GM10266 (cell line): Measurements from ENCODE around the gene MS4A15.

Experiments used
- DNase-seq: peaks from one replicate; pipeline ENCODE4 v3.0.0; 2012; ENCODE audit errors: extremely low spot score
- CTCF ChIP-seq: IDR thresholded peaks from 2 replicates; pipeline ENCODE4 v1.5.1; 2012; ENCODE audit warnings: mild to moderate bottlenecking, low read depth; ENCODE audit not compliant: control insufficient read depth, insufficient read depth; ENCODE audit errors: missing control alignments

Gene MS4A15

GRCh38 chr11:60775420-60775961, 18.8 kb downstream of the MS4A15 start:
- DNase-seq: peak; percentile 84
- TF ChIP-seq CTCF: peak; percentile 79

GRCh38 chr11:60776167-60776566, 19.5 kb downstream of the MS4A15 start:
- TF ChIP-seq CTCF: no peak
- no peak for DNase-seq

- no peak for DNase-seq
- TF ChIP-seq CTCF: no peak
Measured at GRCh38 chr11:60777106-60777505, 20.4 kb downstream of the MS4A15 start.

GRCh38 chr11:60777572-60777971, 20.9 kb downstream of the MS4A15 start:
- DNase-seq: no peak

GRCh38 chr11:60780065-60780464, 23.4 kb downstream of the MS4A15 start:
- DNase-seq: no peak

More at GRCh38 chr11:60777572-60777971, 20.9 kb downstream of the MS4A15 start:
- TF ChIP-seq CTCF: no peak

GRCh38 chr11:60780774-60781173, 24.1 kb downstream of the MS4A15 start:
- DNase-seq: no peak
- no peak for TF ChIP-seq CTCF

More at GRCh38 chr11:60780065-60780464, 23.4 kb downstream of the MS4A15 start:
- no peak for TF ChIP-seq CTCF

- no peak for DNase-seq
- TF ChIP-seq CTCF: no peak
Measured at GRCh38 chr11:60781286-60781980, 24.8 kb downstream of the MS4A15 start.
